Stimulated activated naive B cell treated with anti-CD40 and anti-IgM and Interleukin-4, amounts not matched to agents 10 μg/mL and 1 μg/mL and 100 μg/mL, for 72 hours (primary cell): ENCODE results near the gene PHC1.

ENCODE experiments used
- ATAC-seq, 2 donors: fragments of 150-1000 bp; cut with Tn5 transposase; replicated peaks; 2 replicates each; pipeline ENCODE4 v1.10.0; 2021; ENCODE audit warnings: moderate library complexity in 1 of 2
- DNase-seq: peaks from one replicate; pipeline ENCODE4 v3.0.0; 2021
- H3K27ac Mint-ChIP-seq: one replicate; pipeline ENCODE4 v1.8.0; 2022; ENCODE audit warnings: mild to moderate bottlenecking, mixed read lengths
- H3K27me3 Mint-ChIP-seq, 2 donors: one replicate each; pipeline ENCODE4 v1.8.0; 2022; ENCODE audit warnings: mixed read lengths in 2 of 2
- H3K36me3 Mint-ChIP-seq, 2 donors: one replicate each; pipeline ENCODE4 v1.8.0; 2022; ENCODE audit warnings: mixed read lengths in 2 of 2, mild to moderate bottlenecking in 1 of 2
- H3K4me1 Mint-ChIP-seq, 2 donors: one replicate each; pipeline ENCODE4 v1.8.0; 2022; ENCODE audit warnings: mixed read lengths in 2 of 2, mild to moderate bottlenecking in 1 of 2
- H3K4me3 Mint-ChIP-seq, 2 donors: one replicate each; pipeline ENCODE4 v1.8.0; 2022; ENCODE audit warnings: mild to moderate bottlenecking in 2 of 2, mixed read lengths in 2 of 2, moderate library complexity in 1 of 2
- H3K9me3 Mint-ChIP-seq, 2 donors: one replicate each; pipeline ENCODE4 v1.8.0; 2022; ENCODE audit warnings: mixed read lengths in 2 of 2, mild to moderate bottlenecking in 1 of 2

PHC1 gene

DNA sequence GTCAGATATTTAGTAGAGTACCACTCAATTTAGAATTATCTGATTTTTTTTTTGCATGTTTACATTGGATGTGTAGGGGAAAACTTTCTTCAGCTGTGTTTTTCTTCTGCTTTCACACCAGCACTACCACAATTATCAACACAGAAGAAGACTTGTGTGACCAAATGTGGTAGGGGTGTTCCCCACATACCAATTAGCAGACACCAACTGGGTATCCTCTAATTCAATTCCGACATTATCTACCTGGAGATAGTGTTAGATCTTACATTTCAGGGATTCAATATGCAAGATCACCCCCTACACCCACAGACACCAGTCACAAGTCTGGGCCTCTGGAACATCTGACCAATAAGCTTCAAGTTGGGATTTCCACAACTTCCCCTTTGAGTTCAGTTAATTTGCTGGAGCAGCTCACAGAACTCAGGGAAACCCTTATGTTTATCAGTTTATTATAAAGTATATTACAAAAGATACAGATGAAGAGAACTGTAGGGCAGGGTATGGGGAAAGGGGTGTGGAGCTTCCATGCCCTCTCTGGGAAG, 71.0 kb downstream of the PHC1 start:
- ATAC-seq, result peak in 1 of 2 donors; percentile 9
- no peak for DNase-seq
- H3K36me3 Mint-ChIP-seq, result peaks cover 7 to 9% of the 10 kb centered on the region in 2 donors
- H3K9me3 Mint-ChIP-seq, result peaks cover 3% of the 10 kb centered on the region in 2 donors
- H3K27ac Mint-ChIP-seq, result no peak overlapping the region
- no peaks in the 10 kb centered on the region for H3K27me3 Mint-ChIP-seq
- no peak overlapping the region for H3K4me3 Mint-ChIP-seq
- H3K4me1 Mint-ChIP-seq, result peaks cover 14 to 23% of the 10 kb centered on the region in 2 donors

- DNase-seq (no peak), ATAC-seq (no peak)
- no peaks in the 10 kb centered on the region for H3K9me3 Mint-ChIP-seq
- no peaks in the 10 kb centered on the region for H3K27me3 Mint-ChIP-seq
- H3K4me1 Mint-ChIP-seq, result peaks cover 14 to 27% of the 10 kb centered on the region in 2 donors
- no peak overlapping the region for H3K4me3 Mint-ChIP-seq
- no peaks in the 10 kb centered on the region for H3K36me3 Mint-ChIP-seq
- H3K27ac Mint-ChIP-seq, result no peak overlapping the region
Observed at GRCh38 chr12:8987163-8987562, 72.9 kb downstream of the PHC1 start.

DNA sequence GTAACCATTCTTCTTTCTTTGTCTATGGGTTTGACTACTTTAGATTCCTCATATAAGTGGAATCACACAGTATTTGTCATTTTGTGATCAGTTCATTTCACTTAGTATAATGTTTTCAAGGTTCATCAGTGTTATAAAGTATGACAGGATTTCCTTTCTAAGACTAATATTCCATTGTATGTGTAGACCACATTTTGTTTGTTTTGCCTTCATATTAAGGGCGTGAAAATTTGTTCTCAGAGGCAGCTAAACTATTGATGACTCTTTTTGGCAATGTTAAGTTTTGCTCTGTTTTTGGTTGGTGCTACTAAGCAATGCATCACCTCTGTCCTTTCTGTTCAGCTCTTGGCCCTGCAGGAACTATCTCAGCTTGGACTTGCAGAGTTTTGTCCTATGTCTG, 73.4 kb downstream of the PHC1 start:
- Mint-ChIP-seq H3K9me3 (no peaks in the 10 kb centered on the region), H3K4me3 (no peak overlapping the region), H3K36me3 (no peaks in the 10 kb centered on the region), H3K27me3 (no peaks in the 10 kb centered on the region), H3K4me1 (peaks cover 14 to 31% of the 10 kb centered on the region in 2 donors), H3K27ac (no peak overlapping the region)
- DNase-seq, result no peak
- ATAC-seq, result no peak

DNA sequence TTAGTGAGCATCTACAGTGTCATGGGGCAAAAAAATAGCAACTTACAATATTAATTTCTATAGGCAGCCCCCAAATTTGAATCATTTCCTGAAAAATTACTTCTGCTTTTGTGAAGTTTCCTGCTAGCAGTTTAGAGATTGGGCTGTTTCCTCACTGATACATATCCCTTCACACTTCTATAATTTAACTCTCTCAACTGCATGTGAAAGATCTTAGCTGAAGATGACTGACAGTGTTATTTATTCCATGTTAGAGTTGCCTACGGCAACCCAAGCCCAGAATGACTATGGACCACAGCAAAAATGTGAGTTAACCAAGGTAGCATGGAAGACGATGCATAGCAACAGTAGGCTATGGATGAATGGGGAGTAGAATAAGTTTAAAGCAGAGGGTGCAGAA, 75.1 kb downstream of the PHC1 start, which contains the start of gene KLRG1:
Gene KLRG1 (plus strand): TSS at position 134 of the 400 bp plus-strand sequence. CDS start 90 bp downstream, at position 224.
- Mint-ChIP-seq H3K36me3 (no peaks in the 10 kb centered on the region), H3K4me1 (peaks cover 14 to 31% of the 10 kb centered on the region in 2 donors), H3K27me3 (no peaks in the 10 kb centered on the region), H3K4me3 (peak within 1 kb of the TSS; percentile 25 to 35), H3K27ac (no peak within 1 kb of the TSS), H3K9me3 (no peaks in the 10 kb centered on the region)
- ATAC-seq, result peak; percentile 85 to 93
- DNase-seq, result no peak
